HEK293 (cell line): ENCODE results near the gene EFCAB12.
"Not testable (repeated sequence)": the region's sequence is repeated elsewhere in the genome, so short reads cannot be mapped to it uniquely, and the experiment has no call there.

Experiments used
- CTCF ChIA-PET: fragments of 350-600 bp; formaldehyde crosslinking; extraction: SDS; loops from one replicate; lab custom pipeline; 2021; ENCODE audit warnings: antibody characterized with exemption; lab: Yijun Ruan, JAX
- POLR2A ChIA-PET: fragments of 300-600 bp; formaldehyde crosslinking; extraction: SDS; loops from one replicate; lab custom pipeline; 2020; ENCODE audit warnings: antibody characterized with exemption, inconsistent platforms; lab: Yijun Ruan, JAX
- H3K27ac ChIP-seq: fragments of 200-500 bp; sonication (Bioruptor generic); 2 replicates; pipeline ENCODE4 v1.5.1; 2014; ENCODE audit warnings: low read depth, low read length, control low read depth, inconsistent platforms; ENCODE audit errors: extremely low read depth
- H3K36me3 ChIP-seq, 2 experiments: fragments of 200-500 bp in 1 of 2; sonication (Bioruptor generic) in 1 of 2; 1 replicate in 1 of 2; 2 replicates in 1 of 2; pipeline ENCODE4 v1.5.1; 2014 to 2017; ENCODE audit warnings: inconsistent platforms in 2 of 2, low read length in 2 of 2; ENCODE audit not compliant: control insufficient read depth in 2 of 2, insufficient read depth in 1 of 2
- H3K4me1 ChIP-seq: fragments of 200-500 bp; sonication (Bioruptor generic); 2 replicates; pipeline ENCODE4 v1.5.1; 2014; ENCODE audit warnings: mild to moderate bottlenecking, low read length, inconsistent platforms; ENCODE audit not compliant: control insufficient read depth, insufficient read depth
- H3K4me3 ChIP-seq: 2 replicates; pipeline ENCODE4 v1.5.1; 2011; ENCODE audit warnings: low read depth, mild to moderate bottlenecking, control low read depth, low read length, moderate library complexity
- H3K9me3 ChIP-seq: fragments of 200-500 bp; sonication (Bioruptor generic); 2 replicates; pipeline ENCODE4 v1.5.1; 2014; ENCODE audit warnings: low read depth, low read length, inconsistent platforms; ENCODE audit not compliant: control insufficient read depth, insufficient read depth
- ATF2 ChIP-seq: fragments of 450-650 bp; formaldehyde crosslinking; IDR thresholded peaks from 2 replicates; pipeline ENCODE4 v1.5.1; 2016; ENCODE audit warnings: missing biosample characterization, missing genetic modification characterization, low read depth
- KLF9 ChIP-seq: fragments of 450-650 bp; formaldehyde crosslinking; IDR thresholded peaks from 2 replicates; pipeline ENCODE4 v1.5.1; 2016; ENCODE audit warnings: missing biosample characterization, missing genetic modification characterization, low read depth
- MEIS1 ChIP-seq: sonication (generic); formaldehyde crosslinking; IDR thresholded peaks from 2 replicates; pipeline ENCODE4 v1.8.1; 2022; ENCODE audit warnings: missing genetic modification reagents, mild to moderate bottlenecking, borderline replicate concordance
- SALL2 ChIP-seq: fragments of 450-650 bp; formaldehyde crosslinking; IDR thresholded peaks from 2 replicates; pipeline ENCODE4 v1.5.0; 2017; ENCODE audit warnings: missing biosample characterization, mild to moderate bottlenecking, missing genetic modification characterization, borderline replicate concordance
- SP3 ChIP-seq: fragments of 450-650 bp; formaldehyde crosslinking; IDR thresholded peaks from 2 replicates; pipeline ENCODE4 v1.5.1; 2016; ENCODE audit warnings: missing biosample characterization, missing genetic modification characterization
- SP7 ChIP-seq: fragments of 450-650 bp; formaldehyde crosslinking; IDR thresholded peaks from 2 replicates; pipeline ENCODE4 v1.5.1; 2016; ENCODE audit warnings: missing biosample characterization, missing genetic modification characterization
- YY2 ChIP-seq: fragments of 450-650 bp; formaldehyde crosslinking; IDR thresholded peaks from 2 replicates; pipeline ENCODE4 v1.5.1; 2016; ENCODE audit warnings: missing biosample characterization, missing genetic modification characterization
- ZBTB11 ChIP-seq: fragments of 450-650 bp; formaldehyde crosslinking; conservative IDR thresholded peaks from 2 replicates; pipeline ENCODE4 v1.5.1; 2016; ENCODE audit warnings: low read depth, missing biosample characterization, missing genetic modification characterization
- ZFP3 ChIP-seq: fragments of 450-650 bp; formaldehyde crosslinking; IDR thresholded peaks from 2 replicates; pipeline ENCODE4 v1.5.1; 2016; ENCODE audit warnings: low read depth, missing biosample characterization, missing genetic modification characterization
- ZNF23 ChIP-seq: fragments of 450-650 bp; formaldehyde crosslinking; IDR thresholded peaks from 2 replicates; pipeline ENCODE4 v1.5.1; 2016; ENCODE audit warnings: missing biosample characterization, missing genetic modification characterization, borderline replicate concordance
- ZNF510 ChIP-seq: fragments of 450-650 bp; formaldehyde crosslinking; IDR thresholded peaks from 2 replicates; pipeline ENCODE4 v1.5.1; 2018; ENCODE audit warnings: mild to moderate bottlenecking, missing genetic modification characterization, missing biosample characterization; ENCODE audit not compliant: insufficient replicate concordance
- ZNF549 ChIP-seq: fragments of 450-650 bp; IDR thresholded peaks from 2 replicates; pipeline ENCODE4 v1.5.1; 2018; ENCODE audit warnings: missing biosample characterization, missing genetic modification characterization, mild to moderate bottlenecking, inconsistent platforms, moderate library complexity
- ZNF658 ChIP-seq: fragments of 450-650 bp; formaldehyde crosslinking; IDR thresholded peaks from 2 replicates; pipeline ENCODE4; 2016; ENCODE audit warnings: missing biosample characterization, missing genetic modification characterization

The EFCAB12 gene

GRCh38 chr3:129416415-129416814, 12.0 kb downstream of the EFCAB12 start (continued):
- TF ChIP-seq KLF9 (tag by site-specific recombination) = no peak
- TF ChIP-seq ZNF23 (tag by site-specific recombination) = no peak
- no peak for TF ChIP-seq SP3 (tag by site-specific recombination)

GRCh38 chr3:129415830-129416229, 12.6 kb downstream of the EFCAB12 start:
- CTCF ChIA-PET = interaction anchor here (0.7 to 0.8 kb wide), 2 partner anchors 16 kb away, joined by 3 read pairs; no protein-coding TSS in a partner anchor
- POLR2A ChIA-PET = no interaction called here
- no peaks in the 10 kb centered on the region; the same call in 1 of the 2 replicates for H3K4me1 ChIP-seq

GRCh38 chr3:129415378-129415777, 13.1 kb downstream of the EFCAB12 start:
- no peak for TF ChIP-seq YY2 (tag by site-specific recombination)
- TF ChIP-seq ZFP3 (tag by site-specific recombination) = peak; percentile 43; the same call in 1 of the 2 replicates
- TF ChIP-seq ZNF658 = no peak
- TF ChIP-seq ZNF23 (tag by site-specific recombination) = no peak
- Histone ChIP-seq H3K36me3 (no peaks in the 10 kb centered on the region), H3K4me3 (no peak overlapping the region), H3K9me3 (no peaks in the 10 kb centered on the region), H3K27ac (no peak overlapping the region), H3K4me1 (no peaks in the 10 kb centered on the region; the same call in 1 of the 2 replicates)
- POLR2A ChIA-PET = no interaction called here
- CTCF ChIA-PET = interaction anchor here (0.8 kb wide), 1 partner anchor 16 kb away, joined by 3 read pairs; no protein-coding TSS in a partner anchor

More at GRCh38 chr3:129415830-129416229, 12.6 kb downstream of the EFCAB12 start:
- no peak overlapping the region for H3K27ac ChIP-seq
- TF ChIP-seq ZBTB11 (tag by site-specific recombination) = no peak
- no peak for TF ChIP-seq ZNF510 (tag by site-specific recombination)
- TF ChIP-seq ATF2 (tag by site-specific recombination) = no peak
- no peak for TF ChIP-seq ZNF549 (tag by site-specific recombination)
- H3K9me3 ChIP-seq = no peaks in the 10 kb centered on the region
- no peak overlapping the region for H3K4me3 ChIP-seq
- no peaks in the 10 kb centered on the region for H3K36me3 ChIP-seq

GRCh38 chr3:129413687-129414506, 14.5 kb downstream of the EFCAB12 start:
- Histone ChIP-seq H3K9me3 (no peaks in the 10 kb centered on the region), H3K27ac (no peak overlapping the region), H3K4me3 (no peak overlapping the region), H3K4me1 (no peaks in the 10 kb centered on the region; the same call in 1 of the 2 replicates), H3K36me3 (no peaks in the 10 kb centered on the region)
- TF ChIP-seq SP7 (tag by site-specific recombination) (peak; percentile 43; the same call in 1 of the 2 replicates), SALL2 (tag by site-specific recombination) (no peak), MEIS1 (CRISPR knock-in tag) (no peak)
- ChIA-PET CTCF (interaction anchor here (0.6 to 2.8 kb wide), 2 partner anchors 14 to 168 kb away, joined by 4 to 14 read pairs; no protein-coding TSS in a partner anchor), POLR2A (interaction anchor here (1.2 kb wide), 1 partner anchor 14 kb away, joined by 4 read pairs; the partner anchor contains the start of gene EFCAB12)

GRCh38 chr3:129413238-129413637, 15.2 kb downstream of the EFCAB12 start:
- H3K4me3 ChIP-seq, H3K27ac ChIP-seq: not testable (repeated sequence)

More at GRCh38 chr3:129413238-129413637, 15.2 kb downstream of the EFCAB12 start:
- ChIA-PET CTCF (interaction anchor here (0.6 to 2.8 kb wide), 2 partner anchors 13 to 167 kb away, joined by 4 to 14 read pairs; no protein-coding TSS in a partner anchor), POLR2A (interaction anchor here (0.7 to 1.2 kb wide), 2 partner anchors 15 to 27 kb away, joined by 3 to 4 read pairs; partner anchors contain the start of genes EFCAB12, IFT122 and MBD4)
- not testable (repeated sequence) for H3K36me3 ChIP-seq, H3K9me3 ChIP-seq, H3K4me1 ChIP-seq
